ENCODE data around the gene ZNF76.

ZNF76 gene

DNA sequence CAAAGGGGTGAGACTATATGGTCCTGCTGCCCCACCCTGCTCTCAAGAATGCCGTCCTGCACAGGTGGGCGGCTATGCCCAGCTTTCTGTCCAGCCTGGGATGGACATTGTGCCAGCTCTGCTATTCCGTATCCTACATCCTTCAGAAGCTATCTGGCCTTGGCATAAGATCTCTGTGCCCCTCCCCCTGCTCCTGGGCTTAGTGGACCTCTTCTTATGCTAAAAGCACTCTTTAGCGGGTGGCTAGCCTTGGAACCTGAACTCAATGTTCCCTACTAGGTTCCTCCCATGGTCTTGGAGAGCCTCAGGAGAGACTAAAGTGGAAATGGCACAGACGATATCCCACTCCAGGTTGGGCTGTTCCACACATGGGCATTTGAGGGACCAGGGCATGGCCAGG is 23.3 kb upstream of the ZNF76 start:
- DNase-seq (ENCODE audit: low read depth in 2 of 2) = no peak

DNA sequence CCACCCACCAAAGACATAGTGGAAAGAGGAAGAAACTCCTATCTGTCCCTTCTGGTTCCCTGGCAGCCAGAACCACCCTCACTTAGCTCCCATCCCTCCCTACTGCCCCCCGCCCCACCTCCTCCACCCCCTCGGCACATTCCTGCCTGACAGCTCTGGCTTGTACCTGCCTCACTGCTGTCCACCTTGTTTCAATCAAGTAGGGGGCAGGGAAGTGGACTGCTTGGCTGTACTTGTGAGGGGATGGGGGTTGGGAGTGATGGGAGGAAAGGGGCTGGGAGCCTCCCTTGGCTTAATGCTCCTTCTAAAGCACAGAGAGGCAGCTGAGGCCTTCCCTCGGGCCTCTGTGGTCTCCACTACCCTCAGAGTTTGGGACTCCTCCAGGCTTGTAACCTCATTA is 22.1 kb upstream of the ZNF76 start:
- DNase-seq (ENCODE audit: low read depth in 2 of 2) = no peak

- DNase-seq (ENCODE audit: low read depth in 2 of 2) = no peak
Observed at GRCh38 chr6:35238843-35239289, 20.7 kb upstream of the ZNF76 start.

GRCh38 chr6:35239581-35239980 is 20.0 kb upstream of the ZNF76 start:
- DNase-seq (ENCODE audit: low read depth in 2 of 2) = no peak

DNA sequence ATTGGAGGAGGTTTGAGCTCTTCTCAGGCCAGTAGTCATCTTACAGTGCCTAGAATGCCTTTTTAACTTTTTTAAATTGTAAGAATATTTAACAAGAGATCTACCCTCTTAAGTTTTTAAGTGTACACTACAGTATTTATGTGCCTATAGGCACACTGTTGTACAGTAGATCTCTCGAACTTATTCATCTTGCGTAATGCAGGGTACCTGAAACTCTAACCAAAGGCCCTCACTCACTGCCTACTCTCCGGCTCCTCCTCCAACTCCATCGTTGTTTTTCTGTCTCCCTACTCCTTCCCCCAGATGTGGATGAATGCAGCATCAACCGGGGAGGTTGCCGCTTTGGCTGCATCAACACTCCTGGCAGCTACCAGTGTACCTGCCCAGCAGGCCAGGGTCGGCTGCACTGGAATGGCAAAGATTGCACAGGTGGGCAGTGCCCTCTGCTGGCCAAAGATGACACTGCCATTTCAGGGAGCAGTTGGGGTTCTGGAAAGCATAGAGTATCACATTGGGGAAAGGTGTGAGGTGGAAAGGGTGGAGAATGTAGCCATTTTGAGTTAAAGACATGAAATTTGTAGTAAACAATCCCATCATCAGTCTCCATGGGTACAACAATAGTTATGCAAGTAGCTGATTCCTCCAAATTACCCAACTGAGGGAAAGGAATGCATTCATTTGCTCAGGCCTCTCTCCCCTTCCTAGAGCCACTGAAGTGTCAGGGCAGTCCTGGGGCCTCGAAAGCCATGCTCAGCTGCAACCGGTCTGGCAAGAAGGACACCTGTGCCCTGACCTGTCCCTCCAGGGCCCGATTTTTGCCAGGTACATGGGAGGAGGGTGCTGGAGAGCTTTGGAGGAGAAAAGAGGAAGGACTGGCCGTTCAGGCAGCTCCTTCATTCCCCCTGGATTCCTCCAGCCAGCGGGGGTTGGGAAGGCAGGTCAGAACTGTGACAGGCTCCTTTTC is 18.4 kb upstream of the ZNF76 start:
- no peak for DNase-seq (ENCODE audit: low read depth in 2 of 2)

GRCh38 chr6:35242486-35242885 is 17.0 kb upstream of the ZNF76 start:
- DNase-seq (ENCODE audit: low read depth in 2 of 2) = no peak

- DNase-seq (ENCODE audit: low read depth in 2 of 2) = no peak
Observed at GRCh38 chr6:35242906-35243305, 16.6 kb upstream of the ZNF76 start.

- no peak for DNase-seq (ENCODE audit: low read depth in 2 of 2)
Observed at GRCh38 chr6:35243386-35243958, 16.1 kb upstream of the ZNF76 start.

GRCh38 chr6:35244551-35244950 is 15.0 kb upstream of the ZNF76 start:
- no peak for DNase-seq (ENCODE audit: low read depth in 2 of 2)

DNA sequence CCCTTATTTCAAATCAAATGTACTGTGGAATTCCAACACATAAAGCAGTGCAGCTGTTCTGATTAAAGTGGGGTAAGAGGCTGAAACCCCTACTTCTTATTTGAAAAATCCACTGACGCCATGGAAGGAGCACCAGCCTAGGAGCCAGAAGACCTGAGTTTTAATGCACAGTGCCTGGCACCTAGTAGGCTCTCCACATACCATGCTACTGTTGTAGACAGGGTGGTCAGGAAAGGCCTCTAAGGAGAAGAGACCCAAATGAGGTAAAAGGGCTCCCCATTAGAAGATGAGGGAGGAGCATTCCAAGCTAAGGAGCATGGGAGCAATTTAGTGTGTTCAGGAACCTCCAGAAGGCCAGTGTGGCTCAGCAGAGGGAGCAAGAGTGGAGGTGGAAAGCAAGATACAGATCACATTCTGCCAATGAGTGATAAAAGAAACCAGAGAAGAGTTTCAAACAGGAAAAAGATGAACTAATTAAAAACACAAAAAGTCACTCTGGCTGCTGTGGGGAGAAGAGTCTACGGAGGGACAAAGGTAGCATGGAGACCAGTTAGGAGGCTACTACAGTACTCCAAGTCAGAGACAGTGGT is 11.8 kb upstream of the ZNF76 start:
- no peak for DNase-seq (ENCODE audit: low read depth in 2 of 2)

- no peak for DNase-seq (ENCODE audit: low read depth in 2 of 2)
Observed at GRCh38 chr6:35248300-35248699, 11.2 kb upstream of the ZNF76 start.

- DNase-seq (ENCODE audit: low read depth in 2 of 2) = no peak
Observed at GRCh38 chr6:35248965-35249364, 10.6 kb upstream of the ZNF76 start.

DNA sequence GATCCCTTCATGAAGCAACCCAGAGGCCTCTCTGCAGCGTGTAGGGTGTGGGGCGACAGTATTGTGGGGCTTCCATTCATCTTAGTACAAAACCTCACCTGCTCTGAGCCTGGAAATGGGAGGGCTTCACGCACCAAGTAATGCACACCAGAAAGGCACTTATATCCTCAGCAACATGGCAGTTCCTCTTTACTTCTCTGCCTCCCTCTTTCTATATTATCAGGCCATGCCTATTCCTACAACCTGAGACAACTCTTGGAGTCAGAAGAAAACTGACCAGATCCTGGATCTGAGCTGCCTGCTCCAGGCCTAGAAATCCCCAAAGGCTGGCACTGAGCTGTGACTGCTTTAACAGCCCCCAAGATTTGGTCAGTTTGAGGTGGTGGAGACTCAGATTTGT is 7.6 kb upstream of the ZNF76 start:
- no peak for DNase-seq (ENCODE audit: low read depth in 2 of 2)

GRCh38 chr6:35253249-35253648 is 6.3 kb upstream of the ZNF76 start:
- no peak for DNase-seq (ENCODE audit: low read depth in 2 of 2)

DNA sequence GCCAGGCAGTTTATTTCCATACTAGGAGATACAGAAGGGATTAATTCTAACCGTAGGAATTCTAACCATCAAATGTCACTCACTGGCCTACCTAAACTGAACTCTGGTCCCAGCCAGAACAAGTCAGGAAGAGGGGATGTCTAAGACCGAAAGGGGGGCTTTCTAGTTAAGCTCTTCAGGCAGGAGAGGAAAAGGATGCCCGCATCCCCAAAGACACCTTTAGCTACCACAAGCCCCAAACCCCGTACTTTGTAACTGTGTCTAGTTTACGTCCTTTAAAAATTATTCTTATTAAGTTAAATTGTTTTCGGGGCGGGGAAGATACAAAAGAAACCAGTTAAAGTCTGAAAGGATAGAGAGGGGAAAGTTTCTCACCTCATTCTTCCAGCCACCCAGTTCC is 1.2 kb upstream of the ZNF76 start:
- DNase-seq (ENCODE audit: low read depth in 2 of 2) = no peak

GRCh38 chr6:35258858-35259193 is 709 bp upstream of the ZNF76 start:
- DNase-seq (ENCODE audit: low read depth in 2 of 2) = peak in 1 of 2 experiments; percentile 20

- DNase-seq (ENCODE audit: low read depth in 2 of 2) = no peak
Observed at GRCh38 chr6:35259948-35260590, 534 bp downstream of the ZNF76 start.

DNA sequence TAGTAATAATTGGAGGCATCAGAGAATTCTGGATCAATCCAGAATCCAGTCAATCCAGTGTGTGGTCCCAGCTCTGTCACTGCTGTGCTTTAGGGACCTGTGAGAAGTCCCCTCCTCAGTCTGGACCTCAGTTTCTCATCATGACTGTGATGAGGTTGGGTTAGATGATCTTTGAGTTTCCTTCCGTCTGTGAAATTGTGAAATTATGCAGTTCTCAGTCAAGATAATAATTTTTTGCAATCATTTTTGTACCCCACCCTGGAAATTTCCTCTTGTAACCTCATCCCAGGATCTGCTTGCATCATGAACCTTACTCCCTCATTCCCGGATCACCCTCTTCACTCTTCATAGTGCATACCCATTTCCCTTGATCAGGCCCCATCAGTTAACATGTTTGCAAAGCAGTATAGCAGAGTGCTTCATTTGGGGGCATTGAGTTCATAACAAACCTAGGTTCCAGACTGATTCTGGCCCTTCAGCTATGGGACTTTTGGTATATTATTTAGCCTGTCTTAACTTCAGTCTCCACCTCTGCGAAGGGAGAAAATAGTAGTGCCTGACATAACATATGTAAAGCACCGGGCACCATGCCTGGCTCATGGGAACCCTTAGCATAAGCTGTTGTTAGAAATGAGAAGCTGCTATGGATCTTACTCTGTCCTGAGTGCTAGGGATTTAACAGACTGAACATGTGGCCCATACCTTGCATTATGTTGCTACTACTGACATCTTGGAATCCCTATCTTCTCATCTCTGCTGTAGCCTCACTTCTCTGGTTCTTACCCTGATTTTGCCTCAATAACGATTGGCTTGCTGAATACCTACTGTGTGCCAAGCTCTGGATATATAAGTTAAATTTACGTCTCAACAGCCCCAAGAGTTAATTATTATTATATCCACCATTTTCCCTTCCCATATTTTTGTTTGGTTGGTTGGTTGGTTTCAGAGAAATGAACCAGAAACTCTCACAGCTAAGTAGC is 1.3 kb downstream of the ZNF76 start:
- no peak for DNase-seq (ENCODE audit: low read depth in 2 of 2)

- no peak for DNase-seq (ENCODE audit: low read depth in 2 of 2)
Observed at GRCh38 chr6:35262596-35262995, 3.1 kb downstream of the ZNF76 start.

- no peak for DNase-seq (ENCODE audit: low read depth in 2 of 2)
Observed at GRCh38 chr6:35264550-35265274, 5.2 kb downstream of the ZNF76 start.

DNA sequence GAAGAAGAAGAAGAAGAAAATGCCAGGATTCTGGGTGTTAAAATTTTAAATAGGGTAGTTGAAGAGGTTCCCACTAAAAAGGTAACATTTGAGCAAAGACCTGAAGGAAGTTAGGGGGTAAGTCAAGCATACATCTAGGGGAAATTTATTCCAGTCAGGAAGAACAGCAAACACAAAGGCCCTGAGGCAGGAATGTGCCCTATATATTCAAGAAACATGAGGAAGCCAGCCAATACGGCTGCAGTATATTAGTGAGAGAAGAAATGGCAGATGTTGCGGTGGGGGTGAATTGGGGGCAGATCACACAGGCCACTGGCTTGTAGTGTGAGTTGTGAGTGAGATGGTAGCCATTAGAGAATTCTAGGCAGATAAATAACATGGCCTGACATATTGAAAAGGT is 6.0 kb downstream of the ZNF76 start:
- DNase-seq (ENCODE audit: low read depth in 2 of 2) = no peak

Data from fibroblast of skin of left quadriceps (primary cell).